HepG2 (cell line): ENCODE data around the gene ARHGAP5. TPM values are rescaled to one million over a fixed set of nuclear protein-coding genes. Genes with fewer than 3 reads are reported as not detected.

Experiments used
- CREB1 ChIP-seq, 2 experiments: fragments of 450-650 bp in 1 of 2; IDR thresholded peaks; 2 replicates each; pipeline ENCODE4 v1.6.1; 2016 to 2017; ENCODE audit warnings: control low read depth in 1 of 2, mild to moderate bottlenecking in 1 of 2, missing compliant biosample characterization in 1 of 2, missing genetic modification characterization in 1 of 2
- DR1 ChIP-seq: sonication (generic); formaldehyde crosslinking; IDR thresholded peaks from 2 replicates; pipeline ENCODE4 v1.8.0; 2021; ENCODE audit warnings: mild to moderate bottlenecking, missing genetic modification reagents, inconsistent platforms
- FOXP1 ChIP-seq, 2 experiments: fragments of 450-650 bp in 1 of 2; IDR thresholded peaks; 2 replicates each; pipeline ENCODE4 v1.6.1; 2017 to 2018; ENCODE audit warnings: antibody characterized with exemption in 1 of 2
- HOMEZ ChIP-seq: IDR thresholded peaks from 2 replicates; pipeline ENCODE4 v1.6.1; 2016; ENCODE audit warnings: low read depth
- LBX2 ChIP-seq: sonication (generic); formaldehyde crosslinking; IDR thresholded peaks from 2 replicates; pipeline ENCODE4 v1.5.0; 2020; ENCODE audit warnings: missing genetic modification reagents, mild to moderate bottlenecking, borderline replicate concordance
- MBD4 ChIP-seq: IDR thresholded peaks from 2 replicates; pipeline ENCODE4 v1.6.1; 2012; ENCODE audit warnings: low read length, inconsistent platforms, borderline replicate concordance
- MIER3 ChIP-seq: IDR thresholded peaks from 2 replicates; pipeline ENCODE4 v1.6.1; 2016; ENCODE audit warnings: missing compliant biosample characterization, borderline replicate concordance
- NCOA1 ChIP-seq: sonication (generic); formaldehyde crosslinking; IDR thresholded peaks from 2 replicates; pipeline ENCODE4 v1.9.0; 2021; ENCODE audit warnings: missing genetic modification reagents
- PCBP1 ChIP-seq: fragments of 200-400 bp; formaldehyde crosslinking; IDR thresholded peaks from 2 replicates; pipeline ENCODE4 v1.6.1; 2017; ENCODE audit warnings: mild to moderate bottlenecking, low read depth, low read length, borderline replicate concordance
- POGZ ChIP-seq: sonication (generic); formaldehyde crosslinking; IDR thresholded peaks from 2 replicates; pipeline ENCODE4 v1.4.0; 2020; ENCODE audit warnings: mild to moderate bottlenecking, missing genetic modification reagents
- RAD21 ChIP-seq: fragments of 450-650 bp; formaldehyde crosslinking; IDR thresholded peaks from 2 replicates; pipeline ENCODE4 v1.5.0; 2020; ENCODE audit warnings: mild to moderate bottlenecking
- SIN3B ChIP-seq: fragments of 150-350 bp; IDR thresholded peaks from 2 replicates; pipeline ENCODE4 v1.6.1; 2014; ENCODE audit warnings: low read length
- SMC3 ChIP-seq: IDR thresholded peaks from 2 replicates; pipeline ENCODE4 v1.6.1; 2011; ENCODE audit warnings: low read length, improper control_type of control experiment
- SUZ12 ChIP-seq: fragments of 150-350 bp; IDR thresholded peaks from 2 replicates; pipeline ENCODE4 v1.6.1; 2014; ENCODE audit warnings: low read depth, low read length
- TGIF2 ChIP-seq: IDR thresholded peaks from 2 replicates; pipeline ENCODE4 v1.6.1; 2016; ENCODE audit warnings: control low read depth, missing compliant biosample characterization
- WIZ ChIP-seq: sonication (generic); formaldehyde crosslinking; IDR thresholded peaks from 2 replicates; pipeline ENCODE4 v1.5.1; 2020; ENCODE audit warnings: mild to moderate bottlenecking, missing genetic modification reagents
- ZNF281 ChIP-seq: sonication (generic); formaldehyde crosslinking; IDR thresholded peaks from 2 replicates; pipeline ENCODE4 v1.4.0; 2020; ENCODE audit warnings: missing genetic modification reagents, borderline replicate concordance
- ZNF430 ChIP-seq: sonication (generic); formaldehyde crosslinking; IDR thresholded peaks from 2 replicates; pipeline ENCODE4 v1.9.0; 2021; ENCODE audit warnings: mild to moderate bottlenecking, missing genetic modification reagents
- ZNF780A ChIP-seq: sonication (generic); formaldehyde crosslinking; IDR thresholded peaks from 2 replicates; pipeline ENCODE4 v1.8.0; 2022; ENCODE audit warnings: mild to moderate bottlenecking, missing genetic modification reagents, moderate library complexity
- ZNF816 ChIP-seq: sonication (generic); formaldehyde crosslinking; IDR thresholded peaks from 2 replicates; pipeline ENCODE4 v1.8.0; 2022; ENCODE audit warnings: missing genetic modification reagents, mild to moderate bottlenecking, borderline replicate concordance
- ZNF841 ChIP-seq: sonication (generic); formaldehyde crosslinking; IDR thresholded peaks from 2 replicates; pipeline ENCODE4 v1.8.1; 2023; ENCODE audit warnings: missing genetic modification reagents, borderline replicate concordance
- polyA plus RNA-seq, 8 experiments: library from polyadenylated mRNA; depleted of rRNA in 3 of 8; stranded (reverse) in 7 of 8; unstranded in 1 of 8; fragments of >200 nt; fragmentation: Illumina TruSeq in 4 of 8; extraction: Trizol in 4 of 8; gene quantifications; 2 replicates each; pipeline versions ENCODE4 v1.2.1 to v1.2.3, GENCODE V29; 2011 to 2016; ENCODE audit warnings: low read depth in 4 of 8, missing spikeins in 1 of 8, mixed read lengths in 1 of 8; ENCODE audit not compliant: insufficient read depth in 1 of 8
- total RNA-seq, 5 experiments: library from RNA; depleted of rRNA; stranded (reverse); fragments of >200 nt; fragmentation: Illumina TruSeq; extraction: Trizol; gene quantifications; 2 replicates each; pipeline ENCODE4 v1.2.3, GENCODE V29; 2016; ENCODE audit warnings: low read depth in 1 of 5
- TF ChIP-seq, protein P1 (sequence below): sonication (generic); formaldehyde crosslinking; IDR thresholded peaks from 2 replicates; pipeline ENCODE4 v1.4.0; 2020; ENCODE audit warnings: missing genetic modification reagents; ENCODE audit errors: not compliant biosample characterization

Gene ARHGAP5
- total and polyA plus RNA-seq, 2 of the 13 experiments (the other 11 are each of a cell fraction or from before 2014, with no cell fraction given) = 33.7 to 144 TPM

GRCh38 chr14:32077081-32078022 lies at the start of gene ARHGAP5 (continued):
- TF ChIP-seq HOMEZ (CRISPR knock-in tag) (no peak), MBD4 (no peak), CREB1 (IDR thresholded peaks at IDR 0.05) (no peak; the same call in 1 of the 2 replicates), CREB1 (CRISPR knock-in tag; IDR thresholded peaks at IDR 0.05) (no peak), RAD21 (CRISPR knock-in tag) (peak; percentile 71), FOXP1 (IDR thresholded peaks at IDR 0.05) (no peak), FOXP1 (CRISPR knock-in tag; IDR thresholded peaks at IDR 0.05) (0 out of 2 replicates have a peak, but pooled peaks have one; percentile 6), ZNF430 (peak; percentile 90), MIER3 (CRISPR knock-in tag) (peak; percentile 37), DR1 (CRISPR knock-in tag) (no peak; the same call in 1 of the 2 replicates), PCBP1 (no peak), ZNF816 (no peak), SMC3 (no peak), ZNF780A (CRISPR knock-in tag) (no peak), ZNF841 (CRISPR knock-in tag) (no peak; the same call in 1 of the 2 replicates), WIZ (peak; percentile 92), SIN3B (no peak; the same call in 1 of the 2 replicates), ZNF281 (CRISPR knock-in tag) (no peak; the same call in 1 of the 2 replicates), NCOA1 (CRISPR knock-in tag) (no peak; the same call in 1 of the 2 replicates), LBX2 (CRISPR knock-in tag) (0 out of 2 replicates have a peak, but pooled peaks have one; percentile 4), SUZ12 (no peak), TGIF2 (CRISPR knock-in tag) (no peak; the same call in 1 of the 2 replicates), POGZ (CRISPR knock-in tag) (peak; percentile 70)
- TF ChIP-seq, protein P1, sequence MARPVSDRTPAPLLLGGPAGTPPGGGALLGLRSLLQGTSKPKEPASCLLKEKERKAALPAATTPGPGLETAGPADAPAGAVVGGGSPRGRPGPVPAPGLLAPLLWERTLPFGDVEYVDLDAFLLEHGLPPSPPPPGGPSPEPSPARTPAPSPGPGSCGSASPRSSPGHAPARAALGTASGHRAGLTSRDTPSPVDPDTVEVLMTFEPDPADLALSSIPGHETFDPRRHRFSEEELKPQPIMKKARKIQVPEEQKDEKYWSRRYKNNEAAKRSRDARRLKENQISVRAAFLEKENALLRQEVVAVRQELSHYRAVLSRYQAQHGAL = no peak
